AG20443 (cell line): ENCODE measurements around the gene RBMX2.
"Not testable (repeated sequence)": the region's sequence is repeated elsewhere in the genome, so short reads cannot be mapped to it uniquely, and the experiment has no call there.

Experiments
- DNase-seq: peaks from one replicate; pipeline ENCODE4 v3.0.0; 2012; ENCODE audit warnings: low spot score, mixed read lengths

The RBMX2 gene, protein sequence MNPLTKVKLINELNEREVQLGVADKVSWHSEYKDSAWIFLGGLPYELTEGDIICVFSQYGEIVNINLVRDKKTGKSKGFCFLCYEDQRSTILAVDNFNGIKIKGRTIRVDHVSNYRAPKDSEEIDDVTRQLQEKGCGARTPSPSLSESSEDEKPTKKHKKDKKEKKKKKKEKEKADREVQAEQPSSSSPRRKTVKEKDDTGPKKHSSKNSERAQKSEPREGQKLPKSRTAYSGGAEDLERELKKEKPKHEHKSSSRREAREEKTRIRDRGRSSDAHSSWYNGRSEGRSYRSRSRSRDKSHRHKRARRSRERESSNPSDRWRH

DNA sequence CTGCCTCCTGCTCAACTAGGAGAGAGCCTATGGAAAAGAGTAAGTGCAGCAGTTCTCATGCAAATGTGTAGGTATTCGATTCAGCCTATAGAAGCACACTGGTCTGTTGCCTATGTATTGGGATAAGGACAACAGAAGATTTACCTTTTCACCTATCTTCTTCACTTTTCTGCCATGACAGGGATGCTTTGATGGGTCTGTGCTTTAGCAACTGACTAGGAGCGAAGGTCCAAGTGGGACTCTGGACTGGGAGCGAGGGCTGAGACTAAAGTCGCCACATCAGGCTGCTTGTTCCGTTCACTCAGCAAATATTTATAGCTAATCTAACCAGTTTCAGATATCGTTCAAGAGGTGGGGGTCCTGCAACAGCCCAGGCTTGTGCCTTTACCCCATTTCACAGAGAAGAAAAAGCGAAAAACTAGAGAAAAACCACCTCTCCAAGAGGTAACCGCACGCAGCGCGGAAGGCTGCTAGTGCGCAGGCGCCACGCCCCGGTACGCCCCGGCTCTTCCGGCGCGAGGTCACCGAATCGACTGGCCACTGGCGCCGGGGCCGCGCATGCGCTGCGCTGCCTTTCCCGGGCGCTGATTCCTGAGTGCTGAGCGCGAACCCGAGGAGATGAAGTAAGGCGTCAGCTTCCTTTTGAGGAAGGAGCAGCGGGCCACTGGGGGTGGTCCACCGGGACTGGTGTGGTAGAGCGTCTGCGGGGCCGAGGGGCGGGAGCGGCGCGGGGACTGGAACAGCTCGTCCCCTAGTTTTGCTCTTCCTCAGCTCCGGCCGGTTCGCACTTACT is at the start of gene RBMX2:
Gene RBMX2 (plus strand): TSS at position 573 of the 793 bp plus-strand sequence. CDS start 46 bp downstream, at position 619.
- DNase-seq, result peak; percentile 99

DNA sequence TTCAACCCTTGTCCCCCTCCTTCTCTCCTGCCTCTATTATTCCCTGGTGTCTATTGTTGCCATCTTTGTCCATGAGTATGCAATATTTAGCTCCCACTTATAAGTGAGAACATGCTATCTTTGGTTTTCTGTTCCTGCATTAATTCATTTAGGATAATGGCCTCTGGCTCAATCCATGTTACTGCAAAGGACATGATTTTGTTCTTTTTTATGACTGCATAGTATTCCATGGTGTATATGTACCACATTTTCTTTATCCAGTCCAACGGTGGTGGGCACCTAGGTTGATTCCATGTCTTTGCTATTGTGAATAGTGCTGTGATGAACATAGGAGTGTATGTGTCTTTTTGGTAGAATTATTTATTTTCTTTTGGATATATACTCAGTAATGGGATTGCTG is 49.7 kb upstream of the RBMX2 start:
- not testable (repeated sequence) for DNase-seq

DNA sequence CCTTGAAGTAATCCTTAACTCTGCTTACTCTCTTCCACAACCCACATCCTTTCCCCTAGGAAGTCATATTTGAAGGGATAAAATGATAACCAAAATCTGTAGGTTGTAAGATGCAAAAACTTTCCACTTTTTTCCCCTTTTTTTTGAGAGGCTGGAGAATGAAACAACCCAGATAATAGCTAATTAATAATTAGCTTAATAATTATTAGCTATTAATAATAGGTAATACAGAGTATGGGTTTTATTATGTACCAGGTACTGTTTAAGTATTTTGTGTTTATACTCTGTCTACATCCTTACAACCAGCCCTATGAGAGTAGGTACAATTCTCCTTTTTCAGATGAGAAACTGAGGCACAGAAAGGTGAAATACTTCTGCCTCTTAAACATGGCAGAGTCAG is 25.7 kb upstream of the RBMX2 start:
- DNase-seq, result no peak

DNA sequence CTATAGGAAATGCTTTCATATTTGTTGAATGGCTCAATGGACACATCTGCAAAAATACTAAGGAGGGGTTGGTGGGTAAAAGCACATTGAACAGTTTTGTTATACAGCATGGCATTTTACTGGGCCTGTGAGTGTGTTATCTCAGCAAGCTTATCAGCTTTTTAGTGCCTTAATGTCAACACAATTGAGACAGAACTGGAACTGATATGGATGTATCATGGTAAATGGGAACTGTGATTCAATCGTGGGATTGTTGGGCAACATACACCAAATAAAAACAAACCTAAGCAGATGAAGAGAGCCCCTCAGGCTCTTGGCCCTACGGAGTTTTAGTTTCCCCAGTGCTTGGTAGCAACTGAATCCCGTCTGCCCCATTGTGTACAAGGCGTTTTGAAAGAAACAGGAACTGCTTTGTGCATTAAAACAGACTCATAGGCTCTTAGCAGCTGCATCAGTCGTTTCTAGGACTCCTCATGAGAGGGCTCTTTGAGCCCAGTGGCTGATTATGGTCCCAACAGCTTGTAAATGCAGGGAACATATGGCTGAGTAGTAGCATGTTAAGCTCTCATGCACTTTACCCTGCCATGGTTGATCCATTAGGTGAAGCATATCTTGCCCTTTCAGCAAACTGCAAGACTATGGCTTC is 23.6 kb upstream of the RBMX2 start:
- no peak for DNase-seq

DNA sequence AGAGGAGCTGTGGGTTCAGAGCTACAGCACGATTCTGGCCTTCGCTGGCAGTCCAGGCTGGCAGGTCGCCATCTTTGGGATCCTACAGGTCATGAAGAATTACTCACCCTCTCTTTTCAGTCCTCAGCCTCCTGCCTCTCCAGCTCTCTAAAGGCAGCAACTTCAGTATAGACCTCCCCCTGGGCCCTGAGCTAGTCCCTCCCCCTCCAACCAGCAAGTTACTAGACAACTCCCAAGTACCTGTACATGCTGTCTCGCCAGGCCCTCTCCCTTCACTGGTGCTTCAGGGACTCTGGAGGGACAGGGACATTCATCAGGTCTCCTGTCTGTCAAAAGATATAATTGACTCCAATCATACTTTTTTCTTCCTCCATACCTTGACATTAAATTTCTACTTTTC is 16.3 kb upstream of the RBMX2 start, which contains the start of gene GPR119:
Gene GPR119 (minus strand): TSS at position 155 of the 400 bp plus-strand sequence. CDS start 227 bp downstream, outside the sequence.
- DNase-seq, result no peak

DNA sequence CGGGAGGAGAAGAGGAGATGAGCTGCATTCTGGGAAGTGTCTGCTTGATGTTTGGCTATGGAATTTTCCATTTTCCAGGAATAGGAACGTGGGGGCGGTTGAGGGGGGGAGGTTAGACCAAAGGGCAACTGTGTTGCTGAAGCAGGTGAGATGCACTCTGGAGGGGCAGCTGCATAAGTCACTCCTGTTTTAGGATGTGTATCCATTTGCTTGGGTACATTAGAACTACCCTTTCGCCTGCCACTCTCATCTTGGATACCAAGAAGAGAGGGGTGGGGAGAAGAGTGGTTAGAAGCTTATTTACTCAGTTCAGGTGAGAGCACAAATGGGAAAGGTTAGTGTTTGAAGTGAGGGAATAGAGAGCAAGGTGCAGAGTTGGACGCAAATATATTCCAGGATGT is 15.4 kb upstream of the RBMX2 start:
- DNase-seq, result no peak

DNA sequence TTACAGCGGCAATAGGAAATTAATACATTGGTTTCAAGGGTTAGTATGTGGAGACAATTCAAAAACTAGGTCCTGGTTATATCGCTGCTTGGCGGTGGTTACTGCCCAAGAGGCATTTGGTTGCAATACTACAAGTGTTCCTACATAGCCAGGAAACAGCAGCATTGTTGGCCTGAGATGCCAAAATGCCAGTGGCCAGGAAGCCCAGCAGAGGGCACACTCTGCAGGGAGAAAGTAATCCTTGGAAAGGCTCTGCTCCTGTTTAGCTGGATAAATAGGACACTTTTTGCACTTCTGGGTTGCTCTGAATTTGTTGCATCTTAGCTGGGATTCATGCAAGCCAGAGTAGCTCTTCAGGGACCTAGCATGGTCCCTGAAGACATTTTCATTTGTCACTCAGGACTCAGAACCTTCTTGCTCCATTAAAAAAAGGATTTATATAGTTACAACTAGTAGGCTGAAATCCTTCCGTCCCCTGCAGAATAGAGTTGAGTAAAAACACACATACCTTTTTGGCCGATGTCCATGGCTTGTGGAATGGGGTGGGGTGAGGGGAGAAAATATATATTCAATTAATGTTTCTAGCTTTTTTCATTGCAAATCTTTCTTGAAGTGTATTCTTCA is 8.2 kb upstream of the RBMX2 start:
- peak; percentile 70 for DNase-seq

DNA sequence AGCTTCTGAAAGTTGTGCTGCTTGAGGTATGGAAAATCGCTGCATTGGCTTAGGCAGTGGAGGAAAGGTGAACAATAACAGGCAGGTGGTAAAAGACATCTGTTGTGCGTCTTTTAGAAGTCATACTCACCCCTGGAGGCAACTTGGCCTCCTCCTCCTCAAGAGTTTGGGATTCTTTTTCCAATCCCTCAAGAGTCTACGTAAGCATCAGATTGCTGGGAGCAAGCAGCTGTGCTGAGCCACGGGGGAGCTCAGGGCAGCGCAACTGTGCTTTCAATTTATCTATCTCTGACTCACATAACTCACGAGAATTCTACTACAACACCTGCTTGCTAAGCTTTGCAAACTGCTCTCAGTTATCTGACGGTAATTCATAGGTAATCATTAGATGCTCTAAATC is 6.4 kb upstream of the RBMX2 start:
- DNase-seq, result no peak

DNA sequence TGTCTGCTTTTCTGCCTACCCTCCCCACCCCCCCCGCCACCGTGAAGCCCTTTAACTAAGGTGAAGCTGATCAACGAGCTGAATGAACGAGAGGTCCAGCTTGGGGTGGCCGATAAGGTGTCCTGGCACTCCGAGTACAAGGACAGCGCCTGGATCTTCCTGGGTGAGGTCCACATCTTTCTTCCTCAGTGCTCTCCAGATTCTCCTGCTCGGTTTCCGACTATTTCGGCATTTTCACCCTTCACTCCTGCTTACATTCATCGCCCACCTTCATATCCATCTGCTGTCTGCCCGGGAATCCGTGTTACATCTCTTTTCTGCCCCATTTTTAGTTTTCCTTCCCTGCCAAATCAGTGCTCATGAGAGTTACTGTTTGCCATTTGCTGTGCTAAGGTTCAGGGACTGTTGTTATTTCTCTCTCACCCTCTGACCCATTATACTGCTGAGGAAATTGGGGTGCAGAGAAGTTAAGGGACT is 459 bp downstream of the RBMX2 start:
- DNase-seq, result no peak

DNA sequence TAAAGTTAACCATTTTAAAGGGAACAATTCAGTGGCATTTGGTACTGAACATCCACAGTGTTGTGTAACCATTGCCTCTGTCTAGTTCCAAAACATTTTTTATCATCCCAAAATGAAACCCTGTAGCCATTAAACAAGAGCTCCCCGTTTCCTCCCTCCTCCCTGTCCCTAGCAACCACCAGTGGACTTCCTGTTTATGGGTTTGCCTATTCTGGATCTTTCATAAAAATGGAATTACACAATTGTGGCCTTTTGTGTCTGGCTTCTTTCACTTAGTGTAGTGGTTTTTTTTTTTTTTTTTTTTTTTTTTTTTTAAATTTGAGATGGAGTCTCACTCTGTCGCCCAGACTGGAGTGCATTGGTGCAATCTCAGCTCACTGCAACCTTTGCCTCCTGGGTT is 11.6 kb downstream of the RBMX2 start:
- DNase-seq, result peak; percentile 8

DNA sequence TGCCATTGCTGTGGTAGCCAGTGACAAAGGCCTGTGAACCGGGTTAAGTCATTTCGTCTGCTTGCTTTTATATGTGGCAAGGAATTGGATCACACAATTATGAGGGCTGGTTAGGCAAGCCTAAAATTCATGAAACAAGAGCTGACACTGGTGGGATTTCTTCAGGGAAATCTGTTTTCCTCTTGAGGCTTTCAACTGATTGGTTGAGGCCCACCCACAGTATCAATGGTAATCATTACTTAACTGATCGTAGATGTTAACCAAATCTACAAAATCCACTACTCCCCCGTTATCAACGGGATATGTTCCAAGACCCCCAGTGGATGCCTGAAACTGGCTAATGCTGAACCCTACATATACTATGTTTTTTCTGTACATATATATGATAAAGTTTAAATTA is 13.0 kb downstream of the RBMX2 start:
- DNase-seq, result no peak

DNA sequence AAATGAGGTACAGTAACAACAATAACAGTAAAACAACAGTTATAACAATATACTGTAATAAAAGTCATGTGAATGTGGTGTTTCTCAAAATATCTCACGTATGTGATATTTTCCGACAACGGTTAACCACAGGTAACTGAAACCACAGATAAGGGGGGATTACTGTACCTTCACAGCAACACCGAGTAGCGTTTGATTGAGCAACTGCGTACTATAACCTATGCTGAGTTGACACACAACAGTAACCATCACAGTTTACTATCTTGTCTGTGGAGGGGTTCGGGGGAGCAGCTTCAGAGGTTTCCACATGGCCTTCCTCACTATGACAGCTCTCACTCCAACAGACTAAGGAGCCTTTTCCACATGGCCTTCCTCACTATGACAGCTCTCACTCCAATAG is 13.4 kb downstream of the RBMX2 start:
- no peak for DNase-seq

DNA sequence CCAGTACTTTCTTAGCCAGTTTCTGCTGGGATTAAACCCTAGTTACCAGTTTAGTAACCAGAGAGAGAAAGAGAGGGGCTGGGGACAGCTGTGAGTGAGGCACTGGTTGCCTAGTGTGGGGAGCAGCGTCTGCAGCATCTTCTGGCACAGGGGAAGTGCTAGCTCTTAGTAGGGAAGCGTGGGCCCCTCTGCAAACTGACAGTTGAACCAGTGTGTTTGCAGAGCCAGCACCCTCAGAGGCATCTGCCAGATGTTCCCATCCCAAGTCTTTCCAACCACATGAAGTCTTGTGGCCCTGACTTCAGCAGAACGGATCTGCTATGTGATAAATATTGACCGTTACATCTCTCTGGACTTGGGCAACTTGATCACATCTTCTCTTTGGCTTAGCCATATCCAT is 15.0 kb downstream of the RBMX2 start:
- no peak for DNase-seq

DNA sequence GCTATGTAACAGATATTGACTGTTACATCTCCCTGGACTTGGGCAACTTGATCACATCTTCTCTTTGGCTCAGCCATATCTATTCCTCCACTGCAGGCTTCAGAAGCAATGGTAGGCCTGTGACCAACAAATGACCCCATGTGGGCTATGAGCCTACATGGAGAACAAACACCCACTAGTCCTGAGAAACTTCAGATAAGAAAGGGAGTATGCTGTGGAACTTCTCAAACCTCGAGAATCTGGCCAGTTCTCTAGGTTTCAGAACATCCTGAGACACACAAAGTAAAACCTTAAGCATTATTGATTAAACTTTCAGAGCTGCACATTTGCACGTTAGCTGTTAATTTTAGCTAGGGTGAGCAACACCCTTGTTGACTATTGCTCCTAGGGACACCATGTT is 16.3 kb downstream of the RBMX2 start:
- no peak for DNase-seq

DNA sequence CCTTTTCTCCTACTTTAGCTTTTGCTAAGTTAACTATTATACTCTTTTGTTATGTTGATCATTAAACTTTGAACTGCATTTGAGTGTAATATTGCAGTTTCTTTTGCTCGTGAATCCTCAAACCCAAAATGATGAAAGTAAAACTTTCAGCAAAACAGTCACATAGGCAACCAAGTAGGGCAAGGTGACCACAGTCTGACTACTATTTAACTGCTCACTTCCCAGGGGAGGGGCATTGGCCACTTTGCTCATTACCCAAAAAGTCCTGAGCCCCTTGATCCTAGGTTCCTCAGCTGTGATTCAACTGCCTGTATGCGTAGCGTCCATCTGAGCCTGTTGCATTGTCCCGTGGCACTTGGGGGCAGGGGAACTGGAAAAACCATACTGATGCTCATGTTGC is 17.0 kb downstream of the RBMX2 start:
- DNase-seq, result no peak

DNA sequence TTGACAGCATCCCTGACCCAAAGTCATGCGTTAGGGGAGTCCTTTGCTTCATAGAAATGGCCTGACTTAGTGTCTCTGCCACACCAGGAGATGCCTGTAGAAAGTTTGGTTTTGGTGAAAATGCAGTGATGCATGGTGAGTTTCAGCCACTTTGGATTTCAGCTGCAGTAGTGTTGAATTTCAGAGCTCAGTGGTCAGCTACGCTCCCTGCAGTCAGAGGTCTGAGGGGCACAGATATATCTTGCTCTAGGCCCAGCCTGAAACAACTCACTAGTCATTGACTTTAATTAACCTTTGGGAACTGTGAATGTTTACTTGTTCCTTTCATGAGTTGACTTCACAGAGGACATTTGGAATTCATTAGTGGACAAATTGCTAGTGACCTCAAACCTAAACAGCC is 17.5 kb downstream of the RBMX2 start:
- DNase-seq, result no peak

DNA sequence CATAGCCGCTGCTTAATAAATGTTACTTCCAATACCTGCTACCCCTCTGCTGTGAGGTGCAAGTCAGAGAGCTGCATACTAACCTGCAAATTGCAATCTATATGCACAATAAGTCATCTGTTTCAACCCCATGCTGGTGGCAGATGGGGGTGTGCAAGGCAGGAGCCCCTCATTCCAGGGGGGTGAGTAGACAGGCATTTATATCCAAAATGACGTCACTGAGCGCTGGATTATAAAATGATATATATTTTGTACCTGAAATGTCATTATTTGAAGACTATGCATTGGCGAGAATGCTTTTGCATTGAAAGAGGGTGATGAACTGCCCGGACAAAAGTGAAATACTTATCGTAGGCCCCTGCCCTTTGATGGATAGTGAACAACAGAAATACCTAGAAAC is 24.7 kb downstream of the RBMX2 start:
- DNase-seq, result no peak

DNA sequence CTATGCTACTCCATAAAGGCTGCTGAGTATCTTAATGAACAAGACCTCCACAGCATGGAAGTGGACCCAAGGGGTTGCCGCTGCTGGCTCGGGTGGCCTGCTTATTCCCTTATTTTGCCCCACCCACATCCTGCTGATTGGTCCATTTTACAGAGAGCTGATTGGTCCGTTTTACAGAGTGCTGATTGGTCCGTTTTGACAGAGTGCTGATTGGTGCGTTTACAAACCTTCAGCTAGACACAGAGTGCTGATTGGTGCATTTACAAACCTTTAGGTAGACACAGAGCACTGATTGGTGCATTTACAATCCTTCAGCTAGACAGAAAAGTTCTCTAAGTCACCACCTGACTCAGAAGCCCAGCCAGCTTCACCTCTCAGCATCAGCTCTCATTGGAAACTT is 27.4 kb downstream of the RBMX2 start:
- DNase-seq, result not testable (repeated sequence)

DNA sequence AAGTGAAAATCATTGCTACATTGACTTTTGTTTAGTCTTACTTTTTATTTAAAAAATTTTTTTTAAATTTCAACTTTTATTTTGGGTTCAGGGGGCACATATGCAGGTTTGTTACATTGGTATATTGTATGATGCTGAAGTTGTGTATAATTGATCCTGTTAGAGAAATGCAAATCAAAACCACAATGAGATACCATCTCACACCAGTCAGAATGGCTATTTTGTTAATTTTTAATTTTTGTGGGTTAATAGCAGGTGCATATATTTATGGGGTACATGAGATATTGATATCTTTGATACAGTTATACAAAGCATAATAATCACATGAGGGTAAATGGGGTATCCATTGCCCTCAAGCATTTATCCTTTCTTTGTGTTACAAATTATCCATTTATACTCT is 34.1 kb downstream of the RBMX2 start:
- no peak for DNase-seq

DNA sequence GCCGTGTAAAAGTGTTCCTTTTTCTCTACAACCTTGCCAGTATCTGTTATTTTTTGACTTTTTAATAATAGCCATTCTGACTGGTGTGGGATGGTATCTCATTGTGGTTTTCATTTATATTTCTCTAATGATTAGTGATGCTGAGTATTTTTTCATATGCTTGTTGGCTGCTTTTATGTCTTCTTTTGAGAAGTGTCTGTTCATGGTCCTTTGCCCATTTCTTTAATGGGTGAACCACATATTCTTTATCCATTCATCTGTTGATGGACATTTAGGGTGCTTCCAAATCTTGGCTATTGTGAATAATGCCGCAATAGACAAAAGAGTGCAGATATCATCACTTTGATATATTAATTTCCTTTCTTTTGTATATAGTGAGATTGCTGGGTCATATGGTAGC is 36.2 kb downstream of the RBMX2 start:
- DNase-seq, result not testable (repeated sequence)

DNA sequence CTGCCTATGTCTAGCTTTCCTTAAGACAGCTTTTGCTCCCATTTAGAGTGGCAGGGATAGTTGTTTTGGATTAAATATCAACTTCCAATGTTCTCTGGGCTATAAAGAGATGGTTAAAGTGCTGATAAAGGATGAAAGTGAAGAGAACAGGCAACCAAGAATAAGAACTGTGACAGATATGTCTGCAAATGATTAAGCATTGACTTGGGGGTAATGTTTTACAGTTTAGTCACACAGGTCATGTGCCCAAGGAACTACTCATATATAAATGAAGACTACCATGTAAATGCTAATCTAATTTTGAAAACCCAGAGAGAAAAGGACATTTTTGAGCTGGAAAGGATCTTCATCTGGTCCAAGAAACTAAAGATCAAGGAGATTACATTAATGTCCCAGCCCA is 42.1 kb downstream of the RBMX2 start:
- no peak for DNase-seq

DNA sequence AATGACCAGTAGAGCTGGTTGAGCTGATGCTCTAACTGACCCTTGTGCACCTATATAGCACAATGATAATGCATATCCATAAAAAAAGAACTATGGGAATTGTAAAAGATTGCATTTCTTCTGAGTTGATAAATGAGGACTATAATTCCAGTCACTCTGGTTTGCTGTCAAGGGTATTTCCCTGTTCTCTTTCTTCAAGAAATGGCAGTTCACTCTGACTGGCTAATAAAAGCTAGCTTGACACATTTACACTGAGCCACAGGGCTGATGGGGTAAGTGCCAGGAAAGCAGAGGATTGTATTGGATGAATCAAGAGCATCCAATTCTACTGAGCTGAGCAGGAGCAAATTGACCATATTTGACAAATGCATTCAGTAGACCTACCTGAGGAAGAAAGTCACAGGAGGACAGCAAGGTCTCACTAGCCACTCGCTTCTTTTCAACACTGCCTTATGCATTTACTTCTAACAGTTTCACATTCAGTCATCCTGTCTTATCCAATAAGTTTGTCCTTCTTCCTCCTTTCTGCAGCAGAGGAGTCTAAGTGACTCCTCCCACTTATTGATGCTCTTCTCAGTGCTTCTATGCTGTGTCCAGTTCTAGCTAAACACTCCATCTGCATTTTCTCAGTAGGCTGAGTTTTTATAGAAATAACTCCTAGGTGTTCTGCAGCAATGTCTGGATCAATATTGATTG is 43.0 kb downstream of the RBMX2 start:
- no peak for DNase-seq
